Activated CD8-positive, alpha-beta memory T cell treated with anti-CD3 and anti-CD28 coated beads, Interleukin-2, amount 10 ng/mL, durations not matched to agents 7 days and 5 days (primary cell): ENCODE measurements around the gene SH3BP4. TPM values are rescaled to one million over a fixed set of nuclear protein-coding genes. Genes with fewer than 3 reads are reported as not detected.

Source experiments
- ATAC-seq: fragments of 150-1000 bp; cut with Tn5 transposase; one replicate; pipeline ENCODE4 v1.10.0; 2021; ENCODE audit warnings: moderate library complexity
- CTCF ChIA-PET: fragments of 350-600 bp; sonication (Branson Sonifier 250); formaldehyde crosslinking; loops from one replicate; lab custom pipeline; 2021; ENCODE audit warnings: antibody characterized with exemption; lab: Charles Lee
- DNase-seq: peaks from one replicate; pipeline ENCODE4 v3.0.0-alpha.2; 2020
- H3K27ac Mint-ChIP-seq: one replicate; pipeline ENCODE4 v1.8.0; 2021; ENCODE audit warnings: mild to moderate bottlenecking, mixed read lengths
- H3K27me3 Mint-ChIP-seq: one replicate; pipeline ENCODE4 v1.8.0; 2021; ENCODE audit warnings: mixed read lengths
- H3K36me3 Mint-ChIP-seq: one replicate; pipeline ENCODE4 v1.8.0; 2021; ENCODE audit warnings: mild to moderate bottlenecking, mixed read lengths
- H3K4me1 Mint-ChIP-seq: one replicate; pipeline ENCODE4 v1.8.0; 2021; ENCODE audit warnings: mixed read lengths
- H3K4me3 Mint-ChIP-seq: one replicate; pipeline ENCODE4 v1.8.0; 2021; ENCODE audit warnings: mild to moderate bottlenecking, moderate library complexity, mixed read lengths
- H3K9me3 Mint-ChIP-seq: one replicate; pipeline ENCODE4 v1.8.0; 2022; ENCODE audit warnings: low read depth, mixed read lengths
- total RNA-seq, 2 experiments: library from RNA; stranded (reverse); gene quantifications; one replicate each; pipeline ENCODE4 v1.2.3, GENCODE V29; 2021

The SH3BP4 gene
- total RNA-seq, 2 experiments from 2014 or later = 0.12 TPM; not detected in 1

DNA sequence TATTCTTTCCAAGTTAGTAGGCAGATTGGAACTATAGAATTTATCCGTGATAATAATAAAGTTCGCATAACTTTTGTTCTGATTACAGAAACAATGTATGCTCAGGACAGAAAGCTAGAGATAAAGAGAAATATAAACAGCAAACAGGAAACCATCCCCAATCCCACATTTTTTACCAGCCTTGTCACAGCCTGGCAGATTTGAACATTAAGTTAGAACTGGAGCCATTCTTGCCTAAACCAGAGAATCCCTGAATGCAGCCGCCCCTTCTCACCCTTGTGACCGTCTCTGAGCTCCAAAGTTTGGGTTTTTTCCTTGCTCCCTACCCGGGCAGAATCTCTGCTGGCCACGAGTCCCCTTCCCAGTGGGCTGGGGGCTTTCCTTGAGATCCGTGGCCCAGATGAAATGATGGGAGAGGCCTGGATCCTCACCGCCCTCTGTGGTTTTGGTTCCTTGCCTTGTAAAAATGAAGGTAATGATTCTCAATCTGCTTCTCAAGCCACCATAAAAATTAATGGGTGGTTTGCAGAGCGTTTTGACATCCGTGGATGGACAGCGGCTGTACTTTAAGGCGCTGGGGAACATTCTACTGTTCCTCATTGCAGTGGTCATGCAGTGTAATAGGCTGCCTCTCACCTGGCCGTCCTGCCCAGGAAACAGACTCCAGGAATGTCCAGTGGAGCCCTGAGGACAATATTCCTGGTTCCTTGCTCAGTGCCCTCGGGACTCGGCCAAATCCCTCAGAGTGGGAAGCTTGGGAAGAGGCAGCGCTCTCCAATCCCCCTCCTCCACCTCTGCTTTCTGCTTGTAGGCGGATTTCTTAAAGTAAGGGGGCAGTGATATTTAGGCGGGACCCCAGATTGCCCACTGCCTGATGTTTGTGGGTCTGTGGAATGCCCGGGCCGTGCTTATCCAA is 1.6 kb downstream of the SH3BP4 start:
- DNase-seq (no peak), ATAC-seq (no peak)
- no peaks in the 10 kb centered on the region for H3K36me3 Mint-ChIP-seq
- CTCF ChIA-PET = no interaction called here
- no peaks in the 10 kb centered on the region for H3K9me3 Mint-ChIP-seq
- no peak overlapping the region for H3K4me3 Mint-ChIP-seq
- H3K27me3 Mint-ChIP-seq = peaks cover 65% of the 10 kb centered on the region
- H3K4me1 Mint-ChIP-seq = peaks cover 2% of the 10 kb centered on the region
- no peak overlapping the region for H3K27ac Mint-ChIP-seq

DNA sequence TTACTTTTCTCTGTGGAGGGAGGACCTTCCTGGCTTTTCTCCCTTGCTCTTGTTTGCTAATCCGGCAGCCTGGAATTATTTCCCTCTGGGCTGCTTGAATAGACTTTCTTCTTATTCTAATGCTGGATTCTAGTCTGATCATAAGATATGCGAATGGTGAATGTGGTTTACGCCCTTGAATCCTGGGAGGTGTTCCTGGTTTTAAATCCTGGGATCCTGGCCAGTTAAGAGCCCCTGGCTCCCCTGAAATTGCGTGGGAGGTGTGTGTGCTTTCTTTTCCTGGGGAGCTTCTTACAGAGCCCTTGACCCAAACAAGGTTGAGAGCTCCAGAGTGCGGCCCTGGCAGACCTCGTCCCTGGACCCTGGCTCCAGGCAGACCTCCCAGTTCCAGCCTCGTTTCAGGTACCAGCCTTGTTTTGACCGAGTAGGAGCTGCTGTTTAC is 2.8 kb downstream of the SH3BP4 start:
- H3K27ac Mint-ChIP-seq = no peak overlapping the region
- CTCF ChIA-PET = no interaction called here
- H3K27me3 Mint-ChIP-seq = peaks cover 54% of the 10 kb centered on the region
- H3K9me3 Mint-ChIP-seq = no peaks in the 10 kb centered on the region
- DNase-seq (no peak), ATAC-seq (no peak)
- peaks cover 2% of the 10 kb centered on the region for H3K4me1 Mint-ChIP-seq
- H3K36me3 Mint-ChIP-seq = no peaks in the 10 kb centered on the region
- no peak overlapping the region for H3K4me3 Mint-ChIP-seq

DNA sequence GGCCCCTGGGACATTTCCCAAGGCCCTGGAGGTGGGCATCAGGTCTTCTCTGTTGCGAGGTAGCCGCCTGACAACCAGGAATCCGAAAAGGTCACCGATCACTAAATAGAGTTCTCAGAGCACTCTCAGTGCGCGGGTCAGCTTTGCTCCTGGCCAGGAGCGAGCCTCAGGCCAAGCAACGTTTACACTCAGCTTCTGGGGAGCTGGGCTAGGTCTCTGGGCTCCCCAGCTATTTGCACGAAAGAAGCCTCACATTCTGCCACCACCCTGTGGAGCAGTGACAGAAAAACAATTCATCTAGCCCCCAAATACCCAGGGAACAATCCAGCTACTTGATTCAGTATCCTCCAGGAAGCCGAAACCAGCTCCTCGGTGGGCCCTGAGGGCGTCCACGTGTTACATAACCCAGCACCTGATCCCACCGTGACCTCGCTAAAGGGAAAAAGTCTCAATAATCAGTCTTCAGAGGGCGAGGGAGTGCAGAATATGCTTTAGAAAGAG is 3.3 kb downstream of the SH3BP4 start:
- Mint-ChIP-seq H3K4me1 (peaks cover 2% of the 10 kb centered on the region), H3K9me3 (no peaks in the 10 kb centered on the region), H3K4me3 (no peak overlapping the region), H3K36me3 (no peaks in the 10 kb centered on the region), H3K27ac (no peak overlapping the region), H3K27me3 (peaks cover 48% of the 10 kb centered on the region)
- CTCF ChIA-PET = interaction anchor here (0.8 kb wide), 1 partner anchor 55 kb away, joined by 3 read pairs; no protein-coding TSS in a partner anchor
- DNase-seq (no peak), ATAC-seq (no peak)

DNA sequence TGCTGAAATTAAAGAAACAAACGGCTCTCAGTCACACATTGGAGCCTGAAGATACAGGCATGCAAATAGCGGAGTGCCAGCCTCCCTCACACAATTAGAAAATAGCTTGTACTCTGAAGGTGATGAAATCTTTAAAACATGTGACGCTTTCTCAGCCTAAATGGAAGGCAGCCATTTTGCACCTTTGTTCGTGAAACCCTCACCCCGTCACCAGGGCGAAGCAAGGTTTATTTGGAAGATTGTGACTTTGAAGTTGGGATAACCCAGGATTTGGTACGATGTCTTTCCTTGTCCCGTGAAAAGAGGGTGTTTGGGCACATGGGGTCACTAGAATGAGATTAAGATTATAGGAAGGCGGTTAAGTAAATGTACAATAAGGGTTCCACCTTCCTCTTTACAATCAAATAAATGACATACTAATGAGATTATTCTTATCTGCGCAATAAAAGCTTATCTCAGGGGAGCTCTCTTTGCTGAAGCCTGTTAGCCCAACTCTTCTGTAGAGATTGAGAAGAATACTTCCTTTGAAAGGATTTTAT is 4.2 kb downstream of the SH3BP4 start:
- no peak overlapping the region for H3K27ac Mint-ChIP-seq
- no peaks in the 10 kb centered on the region for H3K9me3 Mint-ChIP-seq

DNA sequence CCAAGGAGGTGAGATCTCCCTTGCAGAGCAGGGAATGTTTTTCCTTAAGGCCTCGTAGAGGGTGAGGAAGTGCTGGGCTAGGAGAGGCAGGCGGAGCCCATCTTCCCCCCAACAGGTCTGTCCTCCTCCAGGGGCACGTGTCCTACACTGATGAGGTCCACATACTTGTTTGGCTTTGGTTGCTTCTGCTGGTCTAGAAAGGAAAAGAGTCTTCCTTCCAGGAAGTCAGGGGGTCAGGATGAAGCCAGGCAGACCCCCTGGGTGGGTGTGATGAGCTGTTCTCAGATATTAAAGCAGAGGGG is 6.0 kb downstream of the SH3BP4 start:
- no peak for ATAC-seq
- Mint-ChIP-seq H3K9me3 (no peaks in the 10 kb centered on the region), H3K4me1 (no peaks in the 10 kb centered on the region), H3K36me3 (no peaks in the 10 kb centered on the region), H3K27me3 (peaks cover 33% of the 10 kb centered on the region), H3K27ac (no peak overlapping the region), H3K4me3 (no peak overlapping the region)
- CTCF ChIA-PET = no interaction called here
- no peak for DNase-seq

More for the DNA sequence above, 4.2 kb downstream of the SH3BP4 start:
- H3K4me1 Mint-ChIP-seq = peaks cover 2% of the 10 kb centered on the region
- CTCF ChIA-PET = interaction anchor here (0.8 kb wide), 1 partner anchor 55 kb away, joined by 3 read pairs; no protein-coding TSS in a partner anchor
- H3K27me3 Mint-ChIP-seq = peaks cover 39% of the 10 kb centered on the region
- no peaks in the 10 kb centered on the region for H3K36me3 Mint-ChIP-seq
- no peak for DNase-seq
- H3K4me3 Mint-ChIP-seq = no peak overlapping the region
- ATAC-seq = no peak

DNA sequence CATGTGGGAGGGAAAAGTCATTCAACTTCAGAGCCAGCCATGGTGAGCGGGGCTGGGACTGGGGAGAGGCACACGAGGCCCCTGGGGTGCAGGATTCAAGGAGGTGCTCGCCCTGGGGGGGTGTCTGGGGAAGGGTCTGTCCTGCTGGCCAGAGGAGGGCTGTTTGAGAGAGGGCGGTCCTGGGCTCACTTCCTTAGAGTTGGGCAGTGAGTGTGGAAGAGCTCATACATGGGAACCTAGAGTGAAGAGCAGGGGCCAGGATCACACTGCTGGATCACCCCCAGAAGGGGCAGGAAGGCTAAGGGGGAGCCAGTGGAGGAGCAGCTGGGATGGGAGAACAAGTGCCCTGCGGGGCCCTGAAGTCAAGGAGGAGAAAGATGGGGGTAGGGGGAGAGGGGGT is 6.5 kb downstream of the SH3BP4 start:
- no peaks in the 10 kb centered on the region for H3K9me3 Mint-ChIP-seq
- H3K36me3 Mint-ChIP-seq = no peaks in the 10 kb centered on the region
- H3K27me3 Mint-ChIP-seq = peaks cover 28% of the 10 kb centered on the region
- H3K4me1 Mint-ChIP-seq = no peaks in the 10 kb centered on the region
- CTCF ChIA-PET = no interaction called here
- H3K4me3 Mint-ChIP-seq = no peak overlapping the region
- H3K27ac Mint-ChIP-seq = no peak overlapping the region
- DNase-seq (no peak), ATAC-seq (no peak)

DNA sequence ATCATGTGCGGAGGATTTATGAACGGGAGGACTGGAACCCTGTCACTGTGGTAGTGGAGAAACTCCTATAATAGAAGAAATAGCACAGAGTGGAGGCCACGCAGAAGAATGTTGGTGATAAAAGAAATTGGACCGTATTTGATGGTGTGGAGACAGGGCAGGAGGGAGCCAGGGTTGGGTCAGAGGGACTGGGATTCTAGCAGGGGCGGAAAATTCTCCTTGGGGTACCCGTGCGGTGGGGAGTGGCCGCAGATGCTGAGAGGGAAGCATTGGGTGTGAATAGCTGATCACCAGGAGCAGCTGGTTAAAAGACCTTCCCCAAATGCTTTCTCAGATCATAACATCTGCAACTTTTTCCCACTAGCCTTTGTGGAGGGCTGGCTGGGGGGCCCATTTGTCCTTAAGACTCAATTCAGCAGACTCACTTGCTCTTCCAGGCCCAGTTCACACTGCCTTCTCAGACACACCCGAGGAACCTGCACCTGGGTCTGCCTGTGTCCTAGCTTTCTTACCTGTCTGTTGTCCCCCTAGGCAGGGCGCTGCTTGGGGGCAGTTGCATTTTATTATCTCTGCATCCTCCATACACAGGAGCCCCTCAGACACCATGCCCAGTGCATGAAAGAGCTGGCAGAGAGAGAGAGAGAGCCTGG is 7.1 kb downstream of the SH3BP4 start:
- no peak for ATAC-seq
- Mint-ChIP-seq H3K9me3 (no peaks in the 10 kb centered on the region), H3K4me3 (no peak overlapping the region)

DNA sequence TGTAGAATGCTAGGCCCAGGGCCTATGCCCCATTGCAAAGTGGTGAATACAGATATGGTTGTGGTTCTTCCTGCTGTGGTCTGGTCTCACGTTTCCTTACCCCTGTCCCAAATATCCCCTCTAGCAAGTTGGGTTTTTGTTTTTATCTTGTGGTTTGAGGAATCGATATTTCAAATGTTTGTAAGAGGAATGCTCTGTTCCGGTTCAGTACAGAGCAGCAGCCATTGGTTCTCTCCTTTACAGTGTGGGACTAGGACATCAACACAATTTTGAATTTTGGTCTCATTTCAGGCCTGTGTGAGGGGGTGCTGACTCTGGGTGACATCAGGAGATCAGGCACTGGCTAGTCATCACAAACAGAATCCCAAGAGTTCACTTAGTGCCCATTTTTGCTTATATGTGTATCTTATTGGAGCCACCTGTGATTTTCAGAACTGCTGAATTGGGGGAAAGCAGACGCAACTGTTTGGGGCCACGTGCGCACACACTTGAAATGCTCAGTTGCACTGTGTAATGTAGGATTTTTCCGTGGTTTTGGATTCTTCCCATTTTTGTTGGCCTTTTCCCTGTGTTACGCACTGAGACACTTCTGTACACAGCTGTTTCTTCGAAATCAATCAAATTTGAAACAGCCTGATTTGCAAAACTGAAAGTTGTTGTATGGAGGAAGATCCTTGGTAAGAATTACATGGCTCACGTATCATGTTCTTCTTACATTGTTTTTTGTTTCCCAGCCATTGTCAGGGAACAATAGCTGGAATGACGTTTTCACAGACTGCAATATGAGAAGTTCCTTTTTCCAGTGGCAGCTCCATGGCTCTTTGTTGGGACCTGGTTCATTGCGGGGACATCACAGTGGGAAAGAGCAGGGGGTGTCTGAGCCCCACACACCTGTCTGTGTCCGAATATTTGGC is 8.6 kb downstream of the SH3BP4 start:
- H3K27me3 Mint-ChIP-seq = peaks cover 8% of the 10 kb centered on the region
- no peak overlapping the region for H3K4me3 Mint-ChIP-seq
- no peaks in the 10 kb centered on the region for H3K36me3 Mint-ChIP-seq
- no peaks in the 10 kb centered on the region for H3K4me1 Mint-ChIP-seq
- no peak for DNase-seq
- H3K27ac Mint-ChIP-seq = no peak overlapping the region
- ATAC-seq = no peak
- H3K9me3 Mint-ChIP-seq = no peaks in the 10 kb centered on the region
- CTCF ChIA-PET = no interaction called here

More for the DNA sequence above, 7.1 kb downstream of the SH3BP4 start:
- CTCF ChIA-PET = no interaction called here
- Mint-ChIP-seq H3K4me1 (no peaks in the 10 kb centered on the region), H3K27me3 (peaks cover 22% of the 10 kb centered on the region), H3K36me3 (no peaks in the 10 kb centered on the region), H3K27ac (no peak overlapping the region)
- DNase-seq = no peak

DNA sequence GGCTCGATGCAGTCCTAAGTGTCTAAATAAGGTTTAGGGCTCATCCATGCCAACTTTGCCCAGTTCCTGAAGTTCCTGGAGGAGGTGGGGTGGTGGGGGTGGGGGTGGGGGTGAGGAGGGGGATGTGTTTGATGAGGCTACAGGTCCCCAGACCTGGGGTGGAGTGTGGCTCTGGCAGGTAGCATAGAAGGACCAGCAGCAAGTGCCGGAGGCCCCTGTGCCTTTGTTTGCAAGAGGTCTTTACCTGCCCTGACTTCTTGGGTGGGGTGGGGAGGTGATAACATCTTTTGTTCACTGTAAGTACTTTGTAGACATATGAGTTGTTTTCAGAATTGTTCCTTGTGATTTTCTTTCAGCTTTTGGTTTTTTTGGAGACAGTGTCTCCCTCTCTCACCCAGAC is 10.0 kb downstream of the SH3BP4 start:
- H3K27me3 Mint-ChIP-seq = no peaks in the 10 kb centered on the region
- CTCF ChIA-PET = no interaction called here
- no peak overlapping the region for H3K4me3 Mint-ChIP-seq
- no peaks in the 10 kb centered on the region for H3K9me3 Mint-ChIP-seq
- H3K4me1 Mint-ChIP-seq = no peaks in the 10 kb centered on the region
- H3K36me3 Mint-ChIP-seq = no peaks in the 10 kb centered on the region
- ATAC-seq (no peak), DNase-seq (no peak)
- H3K27ac Mint-ChIP-seq = no peak overlapping the region

DNA sequence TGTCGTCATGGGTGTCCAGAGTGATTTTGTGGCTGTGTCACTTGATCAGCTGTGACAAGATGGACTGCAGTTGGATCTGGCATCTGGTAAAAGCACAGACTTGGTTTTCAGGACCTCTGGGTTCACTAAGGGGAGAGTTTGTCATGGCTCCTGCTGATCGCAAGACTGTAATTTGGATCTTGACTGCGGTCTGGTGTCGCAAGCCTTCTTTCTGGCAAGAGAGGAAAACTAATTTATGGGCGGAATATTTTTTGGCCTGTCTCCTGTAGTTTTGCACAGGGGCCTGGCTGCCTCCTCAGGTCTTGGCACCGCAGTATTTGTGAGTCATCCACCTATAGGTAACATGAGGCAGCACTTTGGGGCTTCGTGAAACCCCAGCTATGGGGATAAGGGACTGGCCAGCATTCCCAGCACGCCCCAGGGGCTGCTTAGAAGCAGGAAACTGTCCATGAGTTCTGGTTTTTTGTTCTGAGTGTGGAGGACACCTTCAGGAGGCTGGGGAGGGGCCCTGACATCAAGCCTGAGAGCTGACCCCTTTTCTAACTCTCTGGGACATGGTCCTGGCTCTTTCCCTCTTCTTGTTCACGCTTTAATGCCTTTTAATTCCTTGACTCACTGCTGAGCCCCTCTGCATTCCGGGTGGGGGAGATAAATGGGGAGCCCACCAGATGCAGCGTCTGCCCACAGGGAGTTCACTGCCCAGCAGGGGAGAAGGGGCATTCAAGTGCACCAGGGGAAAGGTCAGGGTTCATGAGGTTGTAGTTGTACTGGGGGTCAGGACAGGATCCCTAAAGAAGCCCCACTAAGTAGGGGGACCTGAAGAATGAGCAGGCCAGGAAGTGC is 12.2 kb downstream of the SH3BP4 start:
- no peaks in the 10 kb centered on the region for H3K4me1 Mint-ChIP-seq
- H3K4me3 Mint-ChIP-seq = no peak overlapping the region
- H3K9me3 Mint-ChIP-seq = no peaks in the 10 kb centered on the region
- H3K27ac Mint-ChIP-seq = no peak overlapping the region
- no peaks in the 10 kb centered on the region for H3K27me3 Mint-ChIP-seq
- ATAC-seq = no peak
- no peaks in the 10 kb centered on the region for H3K36me3 Mint-ChIP-seq
- no peak for DNase-seq
- CTCF ChIA-PET = no interaction called here

DNA sequence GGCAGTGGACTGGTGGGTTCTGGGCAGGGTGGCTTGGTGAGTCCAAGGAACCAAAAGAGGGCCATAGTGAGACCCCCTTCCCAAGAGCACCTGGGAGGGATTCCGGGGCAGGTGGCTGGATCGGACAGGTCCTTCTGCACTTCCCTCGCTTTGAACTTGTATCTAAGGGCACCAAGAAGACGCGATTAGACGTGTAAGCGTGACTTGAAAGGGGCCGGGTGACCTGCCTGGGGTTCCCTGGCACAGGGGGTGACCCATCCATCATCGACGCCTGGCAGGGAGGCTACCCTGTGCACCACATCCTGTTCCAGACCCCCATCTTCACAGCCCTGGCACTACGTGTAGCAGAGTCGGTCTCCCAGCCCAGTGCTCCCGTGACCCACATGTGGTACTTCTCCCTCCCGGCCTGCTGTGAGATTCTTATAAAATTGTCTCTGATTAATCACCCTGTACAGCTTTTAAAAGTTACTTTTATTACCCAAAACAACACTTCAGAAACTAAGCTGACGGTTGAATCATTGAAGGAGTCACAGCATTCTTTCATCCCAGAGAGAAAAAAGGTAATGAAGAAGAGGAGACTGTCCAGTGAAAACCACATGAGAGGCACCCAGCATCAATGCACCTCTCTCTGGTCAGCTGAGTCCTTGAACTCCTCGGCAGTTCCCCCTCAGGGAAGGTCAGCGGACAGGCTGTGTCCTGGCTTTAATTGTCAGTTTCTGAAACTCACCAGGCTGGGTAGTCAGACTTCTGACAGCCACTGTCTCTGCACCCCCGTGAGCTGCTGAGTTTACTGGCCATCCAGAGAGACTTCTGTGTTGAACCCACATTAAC is 13.0 kb downstream of the SH3BP4 start:
- CTCF ChIA-PET = no interaction called here
- DNase-seq (no peak), ATAC-seq (no peak)
- no peaks in the 10 kb centered on the region for H3K36me3 Mint-ChIP-seq
- H3K9me3 Mint-ChIP-seq = no peaks in the 10 kb centered on the region
- no peak overlapping the region for H3K27ac Mint-ChIP-seq
- H3K27me3 Mint-ChIP-seq = no peaks in the 10 kb centered on the region
- no peaks in the 10 kb centered on the region for H3K4me1 Mint-ChIP-seq
- no peak overlapping the region for H3K4me3 Mint-ChIP-seq

DNA sequence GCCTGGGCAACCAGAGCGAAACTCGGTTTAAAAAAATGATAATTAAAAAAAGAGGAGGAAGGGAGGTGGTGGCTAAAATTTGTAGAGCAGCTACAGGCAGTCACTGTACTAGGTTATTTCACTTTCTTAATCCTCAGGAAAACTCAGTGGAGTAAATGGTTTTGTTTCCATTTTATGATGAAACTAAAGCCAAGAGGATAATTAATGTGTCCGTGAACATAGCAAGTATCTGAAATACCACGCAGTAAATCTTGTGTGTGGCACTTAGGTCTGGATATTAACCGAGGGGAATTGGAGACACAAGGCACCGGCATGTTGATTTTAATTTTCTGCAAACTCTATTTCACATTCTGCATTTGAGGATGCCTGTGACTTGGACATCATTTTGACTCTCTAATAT is 14.5 kb downstream of the SH3BP4 start:
- H3K27me3 Mint-ChIP-seq = no peaks in the 10 kb centered on the region
- ATAC-seq = no peak
- no peaks in the 10 kb centered on the region for H3K4me1 Mint-ChIP-seq
- no peaks in the 10 kb centered on the region for H3K36me3 Mint-ChIP-seq
- CTCF ChIA-PET = no interaction called here
- DNase-seq = no peak
- no peak overlapping the region for H3K27ac Mint-ChIP-seq
- H3K9me3 Mint-ChIP-seq = no peaks in the 10 kb centered on the region
- no peak overlapping the region for H3K4me3 Mint-ChIP-seq
